SKM-1 (cell line): ENCODE measurements around the gene SUCNR1.
"Not testable (repeated sequence)": the region's sequence is repeated elsewhere in the genome, so short reads cannot be mapped to it uniquely, and the experiment has no call there.

Experiments used
- DNase-seq: peaks from one replicate; lab custom pipeline; 2025; ENCODE audit not compliant: unreplicated experiment; lab: John Stamatoyannopoulos, UW

SUCNR1 gene

GRCh38 chr3:151900884-151901643, 27.6 kb downstream of the SUCNR1 start:
- no peak for DNase-seq

GRCh38 chr3:151901644-151902285, 28.3 kb downstream of the SUCNR1 start:
- no peak for DNase-seq

- peak; percentile 12 for DNase-seq
Measured at GRCh38 chr3:151903501-151903991, 30.1 kb downstream of the SUCNR1 start.

- no peak for DNase-seq
Measured at GRCh38 chr3:151905647-151906046, 32.2 kb downstream of the SUCNR1 start.

- DNase-seq, result no peak
Measured at GRCh38 chr3:151906751-151907150, 33.3 kb downstream of the SUCNR1 start.

GRCh38 chr3:151908399-151908798, 35.0 kb downstream of the SUCNR1 start:
- DNase-seq, result no peak

- no peak for DNase-seq
Measured at GRCh38 chr3:151909681-151910405, 36.4 kb downstream of the SUCNR1 start.

- DNase-seq, result no peak
Measured at GRCh38 chr3:151911462-151911861, 38.0 kb downstream of the SUCNR1 start.

- no peak for DNase-seq
Measured at GRCh38 chr3:151912028-151912427, 38.6 kb downstream of the SUCNR1 start.

- DNase-seq, result no peak
Measured at GRCh38 chr3:151916781-151917180, 43.3 kb downstream of the SUCNR1 start.

GRCh38 chr3:151918253-151919029, 45.0 kb downstream of the SUCNR1 start:
- peak; percentile 21 for DNase-seq

GRCh38 chr3:151919030-151919328, 45.5 kb downstream of the SUCNR1 start:
- DNase-seq, result no peak

GRCh38 chr3:151919446-151919845, 46.0 kb downstream of the SUCNR1 start:
- no peak for DNase-seq

- no peak for DNase-seq
Measured at GRCh38 chr3:151923901-151924300, 50.5 kb downstream of the SUCNR1 start.

GRCh38 chr3:151924753-151925152, 51.3 kb downstream of the SUCNR1 start:
- DNase-seq, result no peak

GRCh38 chr3:151925419-151925818, 52.0 kb downstream of the SUCNR1 start:
- no peak for DNase-seq

- no peak for DNase-seq
Measured at GRCh38 chr3:151925876-151926275, 52.4 kb downstream of the SUCNR1 start.

GRCh38 chr3:151926956-151927355, 53.5 kb downstream of the SUCNR1 start:
- DNase-seq, result no peak

- DNase-seq, result not testable (repeated sequence)
Measured at GRCh38 chr3:151927915-151928525, 54.6 kb downstream of the SUCNR1 start.

GRCh38 chr3:151931171-151931570, 57.7 kb downstream of the SUCNR1 start:
- DNase-seq, result no peak
